IMR-90 (cell line): ENCODE results near the gene FOXB1. TPM values are rescaled to one million over a fixed set of nuclear protein-coding genes. Genes with fewer than 3 reads are reported as not detected.

Source experiments
- ATAC-seq: fragments of 200-7000 bp; cut with Tn5 transposase; 2 replicates; pipeline ENCODE4 v1.9.1; 2020; ENCODE audit warnings: low read depth, mild to moderate bottlenecking, moderate library complexity
- BruUV-seq: library from RNA; stranded (reverse); fragments of 400-500 nt; replicated peaks from 2 replicates; lab custom pipeline; 2021; lab: Mats Ljungman, UMichigan
- CTCF ChIA-PET: fragments of 300-600 bp; formaldehyde crosslinking; extraction: SDS; loops from one replicate; lab custom pipeline; 2021; ENCODE audit warnings: antibody characterized with exemption; lab: Yijun Ruan, JAX
- POLR2A ChIA-PET: fragments of 300-600 bp; sonication (Branson Sonifier 250); formaldehyde crosslinking; loops from one replicate; lab custom pipeline; 2022; ENCODE audit warnings: antibody characterized with exemption; ENCODE audit not compliant: unreplicated experiment; lab: Charles Lee
- DNase-seq: peaks from one replicate; pipeline ENCODE4 v3.0.0; 2013
- H2AFZ ChIP-seq: replicated peaks from 2 replicates; pipeline ENCODE3; 2013; ENCODE audit warnings: low read length, mild to moderate bottlenecking; ENCODE audit not compliant: poor library complexity
- H2AK5ac ChIP-seq: 2 replicates; pipeline ENCODE4 v1.6.1; 2013; ENCODE audit warnings: low read depth, low read length, inconsistent platforms
- H2AK9ac ChIP-seq: replicated peaks from 2 replicates; pipeline ENCODE3; 2013; ENCODE audit warnings: mild to moderate bottlenecking, low read depth, low read length, moderate library complexity; ENCODE audit not compliant: poor library complexity
- H2BK120ac ChIP-seq: 2 replicates; pipeline ENCODE4 v1.6.1; 2013; ENCODE audit warnings: low read depth, low read length, inconsistent platforms
- H2BK15ac ChIP-seq: 3 replicates; pipeline ENCODE4 v1.6.1; 2013; ENCODE audit warnings: low read depth, low read length, inconsistent platforms
- H2BK20ac ChIP-seq: 2 replicates; pipeline ENCODE4 v1.6.1; 2013; ENCODE audit warnings: low read depth, mild to moderate bottlenecking, inconsistent platforms, low read length, moderate library complexity
- H2BK5ac ChIP-seq: 2 replicates; pipeline ENCODE4 v1.6.1; 2013; ENCODE audit warnings: mild to moderate bottlenecking, low read depth, low read length, inconsistent platforms; ENCODE audit not compliant: poor library complexity, severe bottlenecking
- H3K14ac ChIP-seq: replicated peaks from 2 replicates; pipeline ENCODE4 v1.6.1; 2013; ENCODE audit warnings: low read depth, low read length, inconsistent platforms
- H3K18ac ChIP-seq: 2 replicates; pipeline ENCODE4 v1.6.1; 2013; ENCODE audit warnings: low read depth, low read length, control low read depth
- H3K23ac ChIP-seq: 2 replicates; pipeline ENCODE4 v1.6.1; 2013; ENCODE audit warnings: low read depth, low read length, inconsistent platforms
- H3K27ac ChIP-seq: 2 replicates; pipeline ENCODE4 v1.5.1; 2013; ENCODE audit warnings: mild to moderate bottlenecking, control low read depth, low read length; ENCODE audit not compliant: insufficient read depth
- H3K27me3 ChIP-seq: 2 replicates; pipeline ENCODE4 v1.6.1; 2013; ENCODE audit warnings: low read length; ENCODE audit not compliant: control insufficient read depth, insufficient read depth
- H3K36me3 ChIP-seq: 2 replicates; pipeline ENCODE4 v1.6.1; 2013; ENCODE audit warnings: low read length, mixed read lengths; ENCODE audit not compliant: control insufficient read depth, insufficient read depth
- H3K4ac ChIP-seq: 2 replicates; pipeline ENCODE4 v1.6.1; 2013; ENCODE audit warnings: low read depth, low read length, inconsistent platforms
- H3K4me1 ChIP-seq: 2 replicates; pipeline ENCODE4 v1.6.1; 2013; ENCODE audit warnings: low read length, mixed read lengths; ENCODE audit not compliant: control insufficient read depth, insufficient read depth
- H3K4me2 ChIP-seq: 2 replicates; pipeline ENCODE4 v1.6.1; 2013; ENCODE audit warnings: low read depth, mild to moderate bottlenecking, control low read depth, low read length, moderate library complexity
- H3K4me3 ChIP-seq: 2 replicates; pipeline ENCODE4 v1.5.1; 2013; ENCODE audit warnings: low read depth, mild to moderate bottlenecking, control low read depth, low read length, moderate library complexity; ENCODE audit not compliant: insufficient read depth
- H3K56ac ChIP-seq: 2 replicates; pipeline ENCODE4 v1.6.1; 2013; ENCODE audit warnings: low read length, inconsistent platforms; ENCODE audit not compliant: insufficient read depth; ENCODE audit errors: extremely low read depth
- H3K79me1 ChIP-seq, 2 experiments: 2 replicates each; pipeline ENCODE4 v1.6.1; 2013; ENCODE audit warnings: low read length in 2 of 2, inconsistent platforms in 1 of 2, low read depth in 1 of 2
- H3K9ac ChIP-seq: 2 replicates; pipeline ENCODE4 v1.6.1; 2013; ENCODE audit warnings: low read depth, low read length, control low read depth
- H3K9me1 ChIP-seq: 2 replicates; pipeline ENCODE4 v1.6.1; 2013; ENCODE audit warnings: low read length, inconsistent platforms; ENCODE audit not compliant: insufficient read depth
- H3K9me3 ChIP-seq: 2 replicates; pipeline ENCODE4 v1.6.1; 2013; ENCODE audit warnings: low read length; ENCODE audit not compliant: control insufficient read depth, insufficient read depth
- H4K20me1 ChIP-seq: 2 replicates; pipeline ENCODE4 v1.6.1; 2013; ENCODE audit warnings: low read length, inconsistent platforms; ENCODE audit not compliant: insufficient read depth
- H4K5ac ChIP-seq: 2 replicates; pipeline ENCODE4 v1.6.1; 2013; ENCODE audit warnings: mild to moderate bottlenecking, low read depth, low read length, control low read depth
- H4K8ac ChIP-seq, 2 experiments: 2 replicates each; pipeline ENCODE4 v1.6.1; 2013; ENCODE audit warnings: low read depth in 2 of 2, low read length in 2 of 2, control low read depth in 1 of 2, inconsistent platforms in 1 of 2
- H4K91ac ChIP-seq: 2 replicates; pipeline ENCODE4 v1.6.1; 2013; ENCODE audit warnings: low read depth, low read length, inconsistent platforms; ENCODE audit not compliant: insufficient read depth
- MXI1 ChIP-seq: IDR thresholded peaks from 2 replicates; pipeline ENCODE4 v1.6.1; 2012; ENCODE audit warnings: low read depth, mild to moderate bottlenecking, low read length, moderate library complexity, borderline replicate concordance
- SMC3 ChIP-seq: fragments of 150-350 bp; IDR thresholded peaks from 2 replicates; pipeline ENCODE4 v1.6.1; 2016; ENCODE audit warnings: low read depth, mild to moderate bottlenecking, antibody characterized with exemption, low read length, moderate library complexity
- WGBS, 2 experiments: methylation state at CpG; one replicate each; pipeline versions ENCODE4 v1.1.5 to v1.1.7; 2013; ENCODE audit warnings: missing lambda C conversion rate in 2 of 2; ENCODE audit not compliant: insufficient read length in 1 of 2; ENCODE audit errors: extremely low coverage in 2 of 2; 5-methylcytosine and 5-hydroxymethylcytosine counted together
- dilution Hi-C: fragments of 300-500 bp; cut with HindIII; formaldehyde crosslinking; loops from one replicate; pipeline ENCODE4 v1.14.3; 2018; ENCODE audit warnings: low sequenced_read_pairs; ENCODE audit not compliant: unreplicated experiment
- in situ Hi-C: fragments of 300-500 bp; cut with MboI; formaldehyde crosslinking; loops from 3 replicates; pipeline ENCODE4 v1.14.3; 2019; ENCODE audit warnings: low sequenced_read_pairs, inconsistent platforms, mixed read lengths
- intact Hi-C: fragments of 100-400 bp; cut with micrococcal nuclease; formaldehyde crosslinking; loops from 2 replicates; pipeline ENCODE4 v1.10.0; 2022
- polyA plus RNA-seq, 3 experiments: library from polyadenylated mRNA; depleted of rRNA; stranded (reverse); fragments of >200 nt; gene quantifications; 2 replicates each; pipeline ENCODE4 v1.2.3, GENCODE V29; 2012; ENCODE audit warnings: low replicate concordance in 1 of 3
- total RNA-seq: library from RNA; depleted of rRNA; stranded (reverse); fragments of >200 nt; gene quantifications from 2 replicates; pipeline ENCODE4 v1.2.3, GENCODE V29; 2012

The FOXB1 gene
- total and polyA plus RNA-seq, 2 of the 4 experiments (the other 2 are of a cell fraction): not detected

DNA sequence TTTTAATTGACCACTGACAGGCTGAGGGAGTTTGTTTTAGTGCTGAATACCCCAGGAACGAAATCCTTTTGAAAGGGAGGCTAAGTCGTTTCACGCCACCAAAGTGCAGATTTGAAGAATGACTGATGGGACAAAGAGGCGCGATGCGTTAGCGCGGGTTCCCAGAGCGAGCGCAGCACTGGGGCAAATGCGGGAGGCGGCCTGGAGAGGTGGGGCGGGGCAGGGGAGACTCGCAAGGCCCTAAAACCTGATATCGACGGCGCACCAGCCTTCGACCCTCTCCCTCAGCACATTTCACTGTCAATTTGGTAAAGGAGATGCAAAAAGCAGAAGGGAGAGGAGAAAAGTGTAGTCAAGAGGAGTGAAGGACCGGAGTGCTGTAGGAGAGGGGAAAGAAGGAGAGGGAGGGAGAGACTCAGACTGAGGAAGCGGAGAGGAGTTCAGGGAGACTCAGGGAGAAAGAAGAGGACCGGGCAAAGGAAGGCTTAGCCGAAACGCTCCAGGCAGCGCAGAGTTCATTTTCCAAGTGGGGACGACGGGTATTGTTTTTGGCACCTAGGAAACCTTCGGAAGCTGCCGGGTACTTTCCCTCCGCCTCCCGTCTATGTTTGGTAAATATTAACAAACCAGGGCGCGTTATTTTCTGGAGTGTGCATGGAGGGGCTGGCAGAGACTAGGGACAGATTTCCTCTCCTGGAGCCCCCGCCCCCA lies 3.8 kb upstream of the FOXB1 start:
- Histone ChIP-seq H3K9me1 (no peaks in the 10 kb centered on the region), H3K23ac (no peak overlapping the region), H4K91ac (no peak overlapping the region), H3K4ac (no peak overlapping the region), H2BK15ac (no peak overlapping the region), H3K9me3 (peaks cover 2% of the 10 kb centered on the region; the same call in 1 of the 2 replicates), H3K4me2 (no peak overlapping the region), H4K8ac (no peak overlapping the region), H2BK5ac (no peak overlapping the region), H2AK5ac (no peak overlapping the region), H3K79me1 (no peaks in the 10 kb centered on the region), H2BK120ac (no peak overlapping the region), H3K56ac (no peak overlapping the region), H4K5ac (no peak overlapping the region), H2BK20ac (no peak overlapping the region), H2AK9ac (no peak overlapping the region), H3K14ac (no peak overlapping the region), H2AFZ (no peak overlapping the region), H3K36me3 (no peaks in the 10 kb centered on the region), H3K27me3 (peaks cover 96% of the 10 kb centered on the region), H3K4me1 (no peaks in the 10 kb centered on the region; the same call in 1 of the 2 replicates), H3K27ac (no peak overlapping the region), H4K20me1 (no peaks in the 10 kb centered on the region), H3K18ac (no peak overlapping the region), H3K4me3 (no peak overlapping the region), H3K9ac (no peak overlapping the region)
- TF ChIP-seq SMC3: no peak
- TF ChIP-seq MXI1: no peak
- WGBS, 2 experiments: no CpG with 5 or more reads among the region's 33 CpGs
- BruUV-seq: no TSS peak
- ATAC-seq (no peak), DNase-seq (no peak)
- ChIA-PET CTCF (no interaction called here), POLR2A (no interaction called here)
- intact Hi-C loops: no loop called here
- dilution Hi-C loops: no loop called here
- in situ Hi-C loops: no loop called here
